Measurements from ENCODE around the gene ABHD8. TPM values are rescaled to one million over a fixed set of nuclear protein-coding genes. Genes with fewer than 3 reads are reported as not detected.
A peak's percentile ranks its signal among the peaks of the same experiment; 100 is the strongest.

Gene ABHD8
- polyA plus RNA-seq, 3 donors, result 11.3 to 14.9 (median 12.5) TPM

GRCh38 chr19:17314007-17314593, 10.9 kb upstream of the ABHD8 start:
- no peaks in the 10 kb centered on the region for H3K27me3 ChIP-seq (ENCODE audit: control insufficient read depth in 2 of 2, insufficient read depth in 2 of 2, low read length in 2 of 2)
- H3K4me2 ChIP-seq (replicated peaks; ENCODE audit: extremely low read depth, low read length, poor library complexity, severe bottlenecking), result no peak overlapping the region
- H3K27ac ChIP-seq (ENCODE audit: low read depth in 1 of 2, low read length in 2 of 2), result no peak overlapping the region
- no peak overlapping the region for H3K4me3 Mint-ChIP-seq
- peak overlapping the region in 2 of 7 donors; percentile 48 to 72 for H3K27ac Mint-ChIP-seq
- TF ChIP-seq CTCF (IDR thresholded peaks at IDR 0.05), result no peak
- H3K36me3 ChIP-seq (replicated peaks in 1 of 2; ENCODE audit: control insufficient read depth in 1 of 2, insufficient read depth in 2 of 2, low read length in 2 of 2), result peaks cover 29 to 48% of the 10 kb centered on the region in 2 donors
- 99% methylated on average over 17 of the region's 19 CpGs for WGBS (ENCODE audit: insufficient coverage)
- H3K4me1 Mint-ChIP-seq, result peaks cover 29% of the 10 kb centered on the region
- peaks cover 46% of the 10 kb centered on the region for H3K79me2 ChIP-seq (ENCODE audit: insufficient read depth, low read length)
- H3K9ac ChIP-seq (ENCODE audit: insufficient read depth, low read length, poor library complexity, severe bottlenecking), result no peak overlapping the region
- no peak for DNase-seq
- H3K27me3 Mint-ChIP-seq (ENCODE audit: low read depth in 3 of 3), result peaks cover 0 to 1% (median 0%) of the 10 kb centered on the region in 3 donors
- H4K20me1 ChIP-seq (ENCODE audit: insufficient read depth, low read length), result peaks cover 48% of the 10 kb centered on the region
- no peaks in the 10 kb centered on the region for H3K9me3 Mint-ChIP-seq
- H3K4me1 ChIP-seq (ENCODE audit: control insufficient read depth in 1 of 2, insufficient read depth in 2 of 2, low read length in 2 of 2), result peaks cover 15 to 26% of the 10 kb centered on the region in 2 donors
- intact Hi-C loops (cut with micrococcal nuclease), result no loop called here
- H3K9me3 ChIP-seq (replicated peaks in 1 of 2; ENCODE audit: control insufficient read depth in 1 of 2, insufficient read depth in 1 of 2, low read length in 2 of 2), result no peaks in the 10 kb centered on the region
- no peak overlapping the region for H3K4me3 ChIP-seq (replicated peaks in 1 of 3; ENCODE audit: low read depth in 2 of 3, low read length in 3 of 3)
- H3K36me3 Mint-ChIP-seq, result peaks cover 29 to 63% of the 10 kb centered on the region in 2 donors
- no peak overlapping the region for H2AFZ ChIP-seq (ENCODE audit: insufficient read depth, low read depth, low read length, poor library complexity, severe bottlenecking)

- no peak for TF ChIP-seq CTCF (IDR thresholded peaks at IDR 0.05)
- Mint-ChIP-seq H3K27ac (no peak overlapping the region), H3K9me3 (no peaks in the 10 kb centered on the region), H3K36me3 (peaks cover 29 to 50% of the 10 kb centered on the region in 2 donors), H3K4me3 (no peak overlapping the region), H3K4me1 (peaks cover 28% of the 10 kb centered on the region), H3K27me3 (ENCODE audit: low read depth in 3 of 3) (peaks cover 0 to 3% (median 1%) of the 10 kb centered on the region in 3 donors)
- Histone ChIP-seq H3K4me3 (replicated peaks in 1 of 3; ENCODE audit: low read depth in 2 of 3, low read length in 3 of 3) (no peak overlapping the region), H3K4me1 (ENCODE audit: control insufficient read depth in 1 of 2, insufficient read depth in 2 of 2, low read length in 2 of 2) (peaks cover 14 to 25% of the 10 kb centered on the region in 2 donors), H4K20me1 (ENCODE audit: insufficient read depth, low read length) (peaks cover 48% of the 10 kb centered on the region), H3K9me3 (replicated peaks in 1 of 2; ENCODE audit: control insufficient read depth in 1 of 2, insufficient read depth in 1 of 2, low read length in 2 of 2) (no peaks in the 10 kb centered on the region), H2AFZ (ENCODE audit: insufficient read depth, low read depth, low read length, poor library complexity, severe bottlenecking) (no peak overlapping the region), H3K9ac (ENCODE audit: insufficient read depth, low read length, poor library complexity, severe bottlenecking) (no peak overlapping the region), H3K4me2 (replicated peaks; ENCODE audit: extremely low read depth, low read length, poor library complexity, severe bottlenecking) (no peak overlapping the region), H3K79me2 (ENCODE audit: insufficient read depth, low read length) (peaks cover 49% of the 10 kb centered on the region), H3K27me3 (ENCODE audit: control insufficient read depth in 2 of 2, insufficient read depth in 2 of 2, low read length in 2 of 2) (no peaks in the 10 kb centered on the region), H3K36me3 (replicated peaks in 1 of 2; ENCODE audit: control insufficient read depth in 1 of 2, insufficient read depth in 2 of 2, low read length in 2 of 2) (peaks cover 24 to 43% of the 10 kb centered on the region in 2 donors), H3K27ac (ENCODE audit: low read depth in 1 of 2, low read length in 2 of 2) (no peak overlapping the region)
- WGBS (ENCODE audit: insufficient coverage), result 96% methylated on average over 17 of the region's 20 CpGs
- no peak for DNase-seq
- intact Hi-C loops (cut with micrococcal nuclease), result no loop called here
Observed at GRCh38 chr19:17312189-17313113, 9.2 kb upstream of the ABHD8 start.
